ENCODE data around the gene ARHGAP10. TPM values are rescaled to one million over a fixed set of nuclear protein-coding genes. Genes with fewer than 3 reads are reported as not detected.
A peak's percentile ranks its signal among the peaks of the same experiment; 100 is the strongest.
"Not testable (repeated sequence)": the region's sequence is repeated elsewhere in the genome, so short reads cannot be mapped to it uniquely, and the experiment has no call there.

The ARHGAP10 gene
- total RNA-seq, 1 donor from 2014 or later = 15.8 TPM

DNA sequence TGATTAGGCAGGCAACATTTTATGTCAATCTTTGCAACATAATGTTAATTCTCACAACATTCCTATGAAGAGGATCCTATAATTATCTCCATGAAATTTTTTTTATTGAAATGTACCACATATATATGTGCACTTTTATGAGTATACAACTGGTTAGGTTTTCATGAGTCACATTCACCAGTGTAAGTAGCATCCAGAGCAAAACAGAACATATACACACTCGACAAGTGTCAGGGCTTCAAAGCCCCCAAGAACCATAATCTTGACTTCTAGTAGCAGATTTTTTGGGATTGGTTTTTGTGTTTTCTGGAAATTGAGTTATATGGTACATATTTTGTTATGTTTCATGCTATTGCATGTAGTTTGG is 62.4 kb downstream of the ARHGAP10 start:
- ATAC-seq = no peak

DNA sequence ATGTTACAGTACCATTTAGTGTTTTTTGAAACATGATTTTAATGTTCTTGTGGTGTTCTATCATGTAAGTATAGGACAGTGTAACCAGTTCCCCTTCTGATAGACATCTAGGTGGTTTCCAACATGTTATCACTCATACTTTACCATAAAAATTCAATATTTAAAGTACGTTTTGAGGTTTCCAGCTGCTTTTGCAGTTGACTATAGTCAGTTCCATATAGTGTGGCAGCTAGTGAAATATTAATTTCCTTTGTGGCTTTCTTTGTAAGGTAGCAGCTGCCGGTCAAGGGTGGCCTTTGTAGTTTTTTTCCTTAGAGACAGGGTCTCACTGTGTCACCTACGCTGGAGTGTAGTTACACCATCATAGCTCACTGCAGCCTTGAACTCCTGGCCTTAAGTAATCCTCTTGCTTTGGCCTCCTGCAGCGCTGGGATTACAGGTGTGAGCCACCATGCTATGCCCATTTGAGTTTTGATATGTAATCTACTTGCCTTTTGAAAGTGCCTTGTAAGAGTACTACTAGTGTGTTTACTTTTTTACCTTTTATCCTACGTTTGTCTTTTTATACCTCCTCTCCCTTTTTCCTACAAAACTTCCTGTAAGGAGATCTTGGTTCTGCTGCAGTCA is 63.0 kb downstream of the ARHGAP10 start:
- no peak for ATAC-seq

DNA sequence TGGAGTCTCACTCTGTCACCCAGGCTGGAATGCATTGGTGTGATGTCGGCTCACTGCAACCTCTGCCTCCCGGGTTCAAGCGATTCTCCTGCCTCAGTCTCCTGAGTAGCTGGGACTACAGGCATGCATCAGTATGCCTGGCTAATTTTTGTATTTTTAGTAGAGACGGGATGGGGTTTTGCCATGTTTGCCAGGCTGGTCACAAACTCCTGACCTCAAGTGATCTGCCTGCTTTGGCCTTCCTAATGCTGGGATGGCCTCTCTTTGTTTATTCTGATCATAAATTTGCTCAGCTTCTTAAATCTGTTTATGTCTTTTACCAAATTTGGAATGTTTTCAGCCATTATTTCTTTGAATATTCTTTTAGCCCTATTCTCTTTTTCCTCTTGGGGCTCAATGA is 67.2 kb downstream of the ARHGAP10 start:
- not testable (repeated sequence) for ATAC-seq

DNA sequence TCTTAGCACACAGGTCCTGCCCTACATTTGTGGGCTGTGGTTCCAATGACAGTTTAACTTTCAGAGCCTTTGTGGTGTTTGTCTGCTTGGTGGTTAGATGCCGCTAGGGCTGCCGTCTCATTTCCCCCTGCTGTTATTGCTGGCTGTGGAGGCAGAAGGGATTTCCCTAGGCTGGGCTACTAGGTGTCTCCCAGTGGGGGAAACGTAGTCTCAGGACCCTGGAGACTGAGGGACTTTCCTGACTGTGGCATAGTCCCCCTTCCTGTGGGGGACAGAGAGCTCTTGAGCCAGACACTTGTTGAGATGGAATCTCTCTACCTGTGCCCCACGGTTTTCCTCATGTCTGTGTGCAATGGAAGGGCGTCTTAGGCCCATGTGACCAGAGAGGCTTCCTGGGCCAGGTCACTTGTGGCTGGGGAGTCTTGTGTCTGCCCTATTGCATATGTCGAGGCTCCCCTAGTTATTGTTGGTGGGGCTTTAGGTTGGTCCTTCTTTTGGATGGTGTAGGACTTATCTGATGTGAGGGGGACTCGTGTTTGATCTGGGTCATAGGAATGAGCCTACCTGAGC is 68.2 kb downstream of the ARHGAP10 start:
- ATAC-seq = no peak

DNA sequence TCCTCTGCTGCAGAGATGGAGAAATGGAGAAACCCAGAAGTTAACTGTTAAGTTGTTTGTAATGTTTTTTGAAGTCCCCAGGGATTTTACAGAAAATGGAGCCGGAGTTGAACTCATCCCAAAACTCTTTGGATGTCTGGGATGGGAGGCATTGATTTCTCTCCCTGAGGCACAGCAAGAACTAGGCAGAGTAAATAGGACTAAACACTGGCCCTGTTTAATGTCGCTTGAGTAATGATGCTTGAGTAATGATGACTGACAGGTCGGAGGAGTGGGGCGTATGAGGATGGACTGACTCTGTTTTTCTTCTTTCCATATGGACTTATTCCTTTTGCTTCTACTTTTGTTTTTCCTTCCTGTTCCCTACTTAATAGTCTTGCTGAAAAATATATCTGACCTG is 69.9 kb downstream of the ARHGAP10 start:
- no peak for ATAC-seq

GRCh38 chr4:147802346-147802745 is 70.5 kb downstream of the ARHGAP10 start:
- no peak for ATAC-seq

DNA sequence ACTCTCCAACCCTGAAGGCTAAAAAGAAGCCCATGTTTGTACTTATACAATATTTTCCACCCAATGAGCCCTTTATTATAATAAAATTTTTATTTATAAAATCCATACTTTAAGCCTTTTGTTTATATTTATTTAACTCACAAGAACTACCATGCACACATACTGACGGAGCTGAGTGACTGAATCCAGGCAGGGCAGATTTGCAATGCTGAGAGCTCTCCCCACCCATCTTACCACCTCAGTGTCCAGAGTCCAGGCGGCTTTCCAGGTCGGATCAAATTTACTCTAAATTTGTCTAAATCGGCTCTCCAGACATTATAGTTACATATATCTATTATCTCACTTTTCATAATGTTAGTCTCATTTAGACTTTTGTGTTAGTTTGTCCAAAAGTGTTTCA is 74.1 kb downstream of the ARHGAP10 start:
- ATAC-seq = no peak

DNA sequence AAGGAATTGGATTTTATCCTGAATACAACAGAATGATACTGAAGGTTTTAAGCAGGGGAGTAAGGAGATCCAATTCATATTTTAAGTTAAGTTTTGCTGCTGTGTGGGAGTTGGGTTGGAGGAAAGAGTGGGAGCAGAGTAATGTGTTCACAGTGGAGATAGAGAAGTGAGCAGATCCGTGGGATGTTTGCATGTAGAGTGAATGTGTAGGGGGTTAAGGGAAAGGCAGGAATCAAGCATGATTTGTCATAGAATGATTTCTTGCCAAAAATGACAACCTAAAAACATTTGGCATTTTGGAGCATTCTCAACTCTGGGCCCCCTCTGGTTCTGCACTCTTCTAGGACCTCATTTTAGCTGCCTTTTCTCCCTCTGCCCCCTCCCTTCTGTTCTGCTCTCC is 76.6 kb downstream of the ARHGAP10 start:
- no peak for ATAC-seq

DNA sequence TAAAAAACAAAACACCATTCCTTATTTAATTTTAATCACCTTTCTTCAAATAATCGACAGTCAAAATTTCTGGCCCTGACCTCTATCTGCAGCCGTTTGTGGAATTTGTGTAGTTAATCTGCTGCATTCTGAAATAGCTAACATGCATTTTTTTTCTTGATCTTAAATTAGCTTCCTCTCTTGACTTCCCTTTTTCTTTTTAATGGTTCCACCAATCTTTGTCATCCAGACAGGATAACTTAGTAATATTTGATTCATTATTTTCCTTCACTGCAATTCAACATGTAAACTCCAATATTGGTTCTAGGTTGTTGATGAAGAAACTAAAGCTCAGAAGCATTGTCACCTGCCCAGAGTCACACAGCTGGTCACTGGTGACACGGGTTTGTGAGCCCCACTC is 77.3 kb downstream of the ARHGAP10 start:
- ATAC-seq = no peak

GRCh38 chr4:147811878-147812277 is 80.0 kb downstream of the ARHGAP10 start:
- ATAC-seq = no peak

DNA sequence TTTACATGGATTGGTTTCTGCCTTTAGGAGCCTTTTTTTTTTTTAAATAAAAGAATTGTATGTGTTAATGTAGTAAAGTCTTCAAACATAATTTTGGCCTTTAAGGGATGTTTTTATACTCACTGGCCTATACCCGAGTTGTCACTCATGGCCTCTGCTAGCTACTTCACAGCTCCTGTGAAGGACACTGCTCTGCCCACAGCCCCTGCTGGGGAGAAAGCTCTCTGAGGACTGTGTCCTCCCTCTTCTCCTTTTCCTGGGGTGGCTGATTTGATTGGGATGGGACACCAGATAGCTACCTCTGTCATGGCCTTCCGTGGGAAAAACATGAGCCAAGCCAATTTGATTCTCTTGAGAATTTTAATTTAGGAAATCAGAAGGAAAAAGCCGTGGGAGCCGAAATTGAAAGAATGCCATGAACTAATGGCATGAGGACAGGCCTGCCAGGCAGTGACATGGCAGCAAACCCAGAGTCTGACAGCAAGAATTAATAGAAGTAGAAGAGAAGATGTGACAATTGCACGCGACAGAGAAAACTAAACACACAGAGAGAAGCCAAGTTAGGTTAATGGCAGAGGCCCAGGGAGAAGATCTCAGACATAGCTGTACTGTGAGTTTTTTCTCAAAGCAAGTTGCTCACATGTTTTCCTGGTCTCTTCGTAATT is 81.4 kb downstream of the ARHGAP10 start:
- ATAC-seq = no peak

DNA sequence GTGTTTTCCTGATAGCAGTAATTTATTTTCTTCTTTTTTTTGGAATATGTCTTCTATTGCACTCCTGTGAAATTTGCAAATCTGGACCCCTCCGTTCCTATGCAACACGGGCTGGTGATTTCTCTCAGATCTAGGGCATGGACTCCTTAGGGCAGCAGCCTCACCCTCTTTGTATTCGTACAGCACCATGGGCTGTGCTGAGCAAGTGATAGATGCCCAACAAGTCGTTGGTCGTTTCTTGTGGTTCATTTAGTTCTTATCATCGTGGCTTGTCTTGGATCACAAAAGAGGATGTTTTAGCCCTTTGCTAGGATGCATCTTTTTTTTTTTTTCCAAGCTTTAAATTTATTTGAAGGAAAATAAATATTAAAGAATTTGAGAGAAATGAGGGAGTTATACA is 82.1 kb downstream of the ARHGAP10 start:
- no peak for ATAC-seq

- peak; percentile 78 for ATAC-seq
These were observed 82.5 kb downstream of the ARHGAP10 start for GRCh38 chr4:147814376-147814775.

DNA sequence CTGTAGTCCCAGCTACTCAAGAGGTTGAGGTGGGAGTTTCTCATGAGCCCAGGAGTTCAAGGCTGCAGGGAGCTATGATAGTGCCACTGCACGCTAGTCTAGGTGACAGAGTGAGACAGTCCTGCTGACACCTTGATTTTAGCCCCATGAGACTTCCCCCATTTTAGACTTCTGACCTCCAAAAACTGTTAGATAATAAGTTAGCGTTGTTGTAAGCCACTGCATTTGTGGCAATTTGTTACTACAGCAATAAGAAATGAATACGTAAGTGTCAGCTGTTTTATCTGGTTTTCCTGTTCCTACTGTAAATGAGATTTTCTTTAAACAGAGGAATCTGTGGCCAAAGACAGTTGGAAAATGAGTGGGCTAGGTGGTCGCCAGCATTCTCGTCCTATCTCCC is 83.9 kb downstream of the ARHGAP10 start:
- no peak for ATAC-seq

DNA sequence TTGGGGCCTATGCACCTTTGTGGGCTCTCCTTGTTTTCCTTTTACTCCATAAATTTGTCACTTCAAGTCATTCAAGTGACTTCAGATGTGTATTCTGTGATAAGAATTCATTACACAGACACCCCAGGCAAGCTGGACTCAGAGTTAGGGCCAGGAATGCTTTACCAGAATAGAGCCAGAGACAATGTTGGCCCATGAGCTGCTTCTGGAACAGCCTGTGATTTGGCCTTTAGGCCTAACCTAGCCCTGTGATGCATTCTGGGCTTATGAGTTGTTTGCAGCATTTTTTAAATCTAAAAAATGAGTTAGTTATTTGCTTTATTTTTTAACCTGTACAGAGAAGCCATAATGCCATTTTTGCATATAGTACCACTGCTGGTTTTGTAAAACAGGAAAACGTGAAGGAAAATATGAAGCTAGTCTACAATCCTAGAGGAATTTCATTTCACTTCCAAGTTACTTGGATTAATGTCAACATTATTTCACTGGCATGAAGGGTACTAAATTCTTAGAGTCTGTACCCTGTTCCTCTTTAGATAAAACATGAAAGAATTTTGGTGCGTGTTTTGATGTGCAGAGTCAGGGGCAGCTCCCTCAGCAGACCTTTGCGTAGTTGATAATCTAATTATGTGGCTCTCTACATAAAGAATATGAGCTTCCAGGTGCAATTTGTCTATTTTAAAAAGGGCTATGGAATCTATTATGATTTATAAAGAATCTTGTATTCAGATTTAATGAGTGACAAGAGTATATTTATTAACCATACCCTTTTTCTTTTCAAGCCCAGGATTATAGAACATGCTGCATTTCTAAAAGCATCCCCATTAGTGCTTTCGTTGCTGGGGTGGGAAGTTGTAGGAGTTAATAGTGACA is 84.7 kb downstream of the ARHGAP10 start:
- no peak for ATAC-seq

GRCh38 chr4:147820975-147821374 is 89.1 kb downstream of the ARHGAP10 start:
- peak; percentile 70 for ATAC-seq

DNA sequence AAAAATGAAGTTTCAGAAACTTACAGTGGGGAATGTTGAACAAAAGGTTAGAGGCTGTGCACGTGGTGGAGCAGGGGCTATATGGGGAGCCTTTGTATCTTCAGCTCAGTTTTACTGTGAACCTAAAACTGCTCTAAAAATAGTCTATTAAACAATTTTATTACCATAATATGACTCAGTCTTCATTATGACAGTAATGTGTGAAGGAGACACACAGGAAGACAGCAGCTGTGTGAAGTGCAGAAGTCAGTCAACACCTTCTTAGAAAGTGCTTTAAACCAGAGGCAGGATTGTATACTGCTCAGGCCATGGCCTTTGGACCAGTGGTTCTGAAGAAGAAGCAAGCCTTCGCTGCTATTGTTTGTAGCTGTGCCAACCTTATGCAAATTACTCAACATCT is 89.7 kb downstream of the ARHGAP10 start:
- no peak for ATAC-seq

DNA sequence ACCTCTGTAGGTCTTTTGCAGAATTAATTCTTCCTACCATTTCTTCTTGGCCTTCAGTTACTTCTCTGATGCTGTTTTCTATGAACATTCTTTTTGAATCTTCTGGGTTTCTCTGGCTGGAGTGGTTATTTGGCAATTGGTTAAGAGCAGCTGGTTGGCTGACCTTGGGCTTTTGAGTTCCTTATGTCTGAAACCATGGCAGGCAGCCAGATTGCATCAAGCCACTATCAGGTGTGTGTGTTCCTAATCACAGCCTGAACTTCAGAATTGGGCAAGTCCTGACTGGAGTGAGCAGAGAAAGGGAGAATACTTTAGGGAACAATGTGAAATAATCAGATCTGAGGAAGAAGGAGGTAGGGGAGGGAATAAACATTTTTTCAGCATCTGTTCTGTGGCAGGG is 90.2 kb downstream of the ARHGAP10 start:
- ATAC-seq = peak; percentile 74

DNA sequence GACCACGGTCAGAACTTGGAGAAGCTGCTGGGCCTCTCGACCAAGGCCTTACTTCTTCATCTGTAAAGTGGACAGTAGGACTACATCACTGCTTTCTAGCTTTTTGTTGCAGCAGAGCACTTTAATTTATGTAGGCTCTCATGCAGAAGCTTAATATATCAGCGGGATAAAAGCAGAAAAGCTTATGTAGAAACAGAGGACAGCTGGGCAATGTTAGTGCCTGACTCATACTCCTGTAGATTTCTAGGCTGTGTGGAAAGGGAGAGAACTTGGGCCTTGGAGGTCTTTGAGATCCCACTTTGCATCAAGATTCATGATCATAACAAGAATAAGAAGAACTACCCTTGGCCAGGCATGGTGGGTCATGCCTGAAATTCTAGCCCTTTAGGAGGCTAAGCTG is 91.2 kb downstream of the ARHGAP10 start:
- ATAC-seq = no peak

- peak; percentile 20 for ATAC-seq
These were observed 92.4 kb downstream of the ARHGAP10 start for GRCh38 chr4:147824316-147824715.

- no peak for ATAC-seq
These were observed 93.0 kb downstream of the ARHGAP10 start for GRCh38 chr4:147824884-147825283.

DNA sequence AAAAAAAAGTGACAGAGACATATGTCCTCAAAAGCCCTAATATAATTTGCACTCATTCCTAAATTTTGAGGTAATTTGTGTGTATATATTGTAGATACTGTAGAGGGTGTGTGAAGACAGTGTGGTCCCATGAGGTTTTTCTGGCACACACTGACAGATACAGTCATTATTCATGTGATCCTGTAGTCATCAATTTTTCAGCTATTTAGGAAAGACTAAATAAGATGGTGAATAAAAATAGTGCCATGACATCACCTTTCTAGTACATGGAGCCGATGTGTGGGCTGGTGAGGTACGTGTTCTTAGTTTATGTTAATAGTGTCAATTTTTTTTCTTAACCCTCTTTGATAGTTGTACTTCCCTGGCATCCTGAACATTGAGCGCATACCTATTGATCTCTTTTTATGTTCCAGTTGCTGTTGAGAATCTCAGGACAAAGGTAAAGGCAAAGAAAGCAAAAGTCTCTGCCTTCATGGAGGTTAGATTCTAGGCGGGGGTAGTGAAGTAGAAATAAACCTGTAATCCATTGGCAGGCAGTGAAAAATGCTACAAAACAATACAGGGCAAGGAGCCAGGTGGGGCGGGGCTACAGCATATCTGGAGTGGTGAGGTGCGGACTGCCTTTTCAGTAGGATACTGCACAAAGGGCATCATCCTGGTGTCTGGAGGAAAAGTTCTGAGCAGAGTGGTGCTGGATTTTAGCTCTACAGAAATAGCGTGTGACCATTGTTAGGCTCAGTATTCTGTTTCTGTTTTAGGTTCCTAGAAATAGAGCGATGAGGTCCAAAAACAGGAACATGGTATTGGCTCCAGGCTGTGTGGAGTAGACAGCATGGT is 93.8 kb downstream of the ARHGAP10 start:
- ATAC-seq = peak; percentile 31

DNA sequence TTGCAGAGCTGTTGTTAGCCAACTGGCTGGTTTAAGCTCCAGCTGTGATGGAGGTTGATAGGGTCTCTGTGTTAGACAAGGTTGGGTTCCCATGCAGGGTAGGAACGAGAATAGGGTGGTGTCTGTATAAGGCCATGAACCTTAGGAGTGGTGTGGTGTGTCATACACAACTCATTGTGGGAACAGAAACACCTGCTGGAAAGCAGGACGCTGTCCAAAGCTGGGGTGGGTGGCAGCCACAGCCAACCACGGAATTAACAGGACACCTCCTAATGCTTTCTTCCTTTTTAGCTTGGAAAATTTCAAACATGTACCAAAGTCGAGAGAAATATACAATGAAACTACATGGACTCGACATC is 94.4 kb downstream of the ARHGAP10 start:
- ATAC-seq = peak; percentile 52

All from esophagus mucosa (tissue), 1 donor.